ENCODE data around the gene MACF1.

The MACF1 gene

DNA sequence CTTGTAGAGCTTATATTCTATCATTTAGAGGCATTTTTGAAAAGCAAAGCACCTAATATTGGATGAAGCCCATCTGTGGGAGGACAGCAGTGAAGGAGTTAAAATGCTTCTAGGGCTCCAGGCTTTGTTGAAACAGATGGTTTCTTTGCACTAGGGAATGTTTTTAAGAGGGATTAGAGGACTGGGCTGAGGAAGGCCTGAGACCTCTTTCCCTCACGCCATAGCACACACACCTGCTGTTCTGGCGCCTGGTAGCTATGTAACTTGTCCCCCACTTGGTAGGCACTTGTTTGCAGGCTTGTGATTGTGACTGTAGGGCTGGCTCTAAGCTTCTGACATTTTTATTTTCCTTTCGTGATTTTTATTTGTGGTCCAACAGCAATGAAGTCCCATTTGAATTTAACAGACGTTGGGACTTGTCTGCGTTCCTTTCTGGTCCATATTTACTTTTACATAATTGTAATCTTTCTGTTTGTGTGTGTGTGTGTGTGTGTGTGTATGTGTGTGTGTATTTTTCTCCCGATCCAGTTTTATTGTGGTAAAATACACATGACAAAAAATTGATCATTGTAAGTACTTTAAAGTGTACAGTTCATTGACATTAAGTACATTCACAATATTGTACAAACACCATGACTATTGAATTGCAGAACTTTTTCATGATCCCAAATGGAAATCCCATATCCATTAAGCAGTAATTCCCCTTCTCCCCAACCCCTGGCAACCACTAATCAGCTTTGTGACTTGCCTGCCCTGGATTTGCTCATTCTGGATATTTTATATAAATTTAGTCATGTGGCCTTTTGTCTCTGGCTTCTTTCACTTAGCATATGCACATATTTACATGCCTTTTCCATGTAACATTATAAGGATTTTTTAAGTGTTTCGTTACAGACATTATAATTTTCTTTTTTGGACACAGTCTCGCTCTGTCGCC lies 33.5 kb upstream of the MACF1 start:
- DNase-seq: no peak
- no peak for TF ChIP-seq GATA1 (IDR thresholded peaks at IDR 0.05; ENCODE audit: low read depth, low read length)

DNA sequence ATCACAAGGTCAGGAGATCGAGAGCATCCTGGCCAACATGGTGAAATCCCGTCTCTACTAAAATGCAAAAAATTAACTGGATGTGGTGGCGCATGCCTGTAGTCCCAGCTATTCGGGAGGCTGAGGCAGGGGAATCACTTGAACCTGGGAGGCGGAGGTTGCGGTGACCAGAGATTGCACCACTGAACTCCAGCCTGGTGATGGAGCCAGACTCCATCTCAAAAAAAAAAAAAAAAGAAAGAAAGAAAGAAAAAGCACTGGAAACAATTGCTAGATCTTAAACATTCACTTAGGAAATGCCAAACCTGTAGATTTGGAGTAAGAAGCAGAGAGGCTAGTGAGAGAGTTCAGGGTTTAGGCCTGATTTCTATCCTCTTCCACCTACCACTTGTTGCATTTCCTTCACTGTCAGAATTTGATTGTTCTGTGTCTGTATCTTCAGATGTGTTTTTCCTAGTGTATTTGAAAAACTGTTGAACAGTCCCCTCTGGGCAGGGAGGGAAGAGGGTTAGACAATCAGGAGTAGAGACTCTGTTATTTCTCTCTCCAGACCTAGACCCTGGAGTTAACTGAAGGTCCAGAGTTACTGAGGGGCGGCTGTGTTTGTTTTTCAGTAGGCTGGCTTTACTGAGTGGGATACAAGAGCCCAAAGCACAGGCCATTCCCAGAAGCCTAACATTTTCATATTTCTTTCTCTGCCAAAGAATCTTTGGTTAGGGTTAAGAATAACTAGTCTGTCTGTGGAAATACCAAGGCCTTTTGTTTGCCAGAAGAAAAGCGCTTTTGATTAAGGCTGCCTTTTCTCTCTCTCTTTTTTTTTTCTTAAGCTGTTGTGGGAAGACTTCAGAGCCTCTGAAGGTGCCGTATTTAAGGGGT lies 31.1 kb upstream of the MACF1 start:
- no peak for TF ChIP-seq POLR2A (IDR thresholded peaks at IDR 0.05; ENCODE audit: low read length)
- no peak for TF ChIP-seq GATA1 (IDR thresholded peaks at IDR 0.05; ENCODE audit: low read depth, low read length)
- no peak for DNase-seq

DNA sequence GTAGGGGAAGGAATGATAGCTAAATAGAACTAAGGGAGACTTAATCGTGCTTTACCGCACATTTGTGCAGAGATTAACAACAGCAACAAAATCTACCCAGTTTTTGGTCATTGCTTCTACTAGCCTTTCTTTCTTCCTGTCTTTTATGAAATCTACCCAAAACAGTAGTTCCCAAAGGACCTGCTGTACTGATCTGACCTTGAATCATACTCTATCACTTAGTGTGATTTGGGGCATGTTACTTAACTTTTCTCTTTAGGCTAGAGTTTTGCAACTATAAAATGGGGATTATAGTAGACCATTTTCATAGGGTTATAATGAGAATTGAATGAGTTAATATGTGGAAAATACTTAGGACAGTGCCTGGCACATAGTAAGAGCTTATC lies 30.5 kb upstream of the MACF1 start:
- TF ChIP-seq POLR2A (IDR thresholded peaks at IDR 0.05; ENCODE audit: low read length) (no peak), GATA1 (IDR thresholded peaks at IDR 0.05; ENCODE audit: low read depth, low read length) (no peak)
- no peak for DNase-seq

DNA sequence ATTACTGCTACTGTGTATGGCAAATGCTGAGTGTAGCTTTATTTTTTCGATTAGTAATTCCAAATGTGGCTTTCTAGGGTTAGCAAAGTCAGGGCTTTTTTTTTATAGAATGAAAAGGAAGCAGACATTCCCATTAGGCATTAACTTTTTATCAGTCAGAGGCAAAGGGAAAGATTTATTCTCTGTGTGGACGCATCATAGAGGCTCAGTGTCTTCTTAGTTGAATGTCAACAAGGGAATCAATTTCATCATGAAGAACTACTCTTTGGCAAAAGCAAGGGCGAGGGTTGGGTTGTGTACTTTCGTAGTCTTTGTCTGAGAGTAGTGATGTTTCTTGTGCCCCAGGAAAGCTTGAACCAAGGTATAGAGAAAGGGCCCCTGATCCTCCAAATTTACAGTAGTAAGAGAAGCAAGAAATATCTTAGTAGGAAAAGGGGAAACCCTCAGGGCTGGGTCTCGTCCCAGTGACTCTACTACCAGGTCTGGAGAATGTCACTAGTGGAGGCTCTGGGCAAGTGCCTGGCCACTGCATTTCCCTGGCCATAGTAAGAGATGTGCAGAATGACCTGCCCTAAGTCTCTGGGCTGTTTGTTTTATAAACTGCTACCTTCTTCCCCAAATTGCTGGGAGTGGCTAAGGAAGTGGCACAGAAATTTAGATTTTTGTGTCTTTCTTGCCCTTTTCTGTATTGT lies 30.0 kb upstream of the MACF1 start:
- TF ChIP-seq POLR2A (IDR thresholded peaks at IDR 0.05; ENCODE audit: low read length) (no peak), GATA1 (IDR thresholded peaks at IDR 0.05; ENCODE audit: low read depth, low read length) (no peak)

DNA sequence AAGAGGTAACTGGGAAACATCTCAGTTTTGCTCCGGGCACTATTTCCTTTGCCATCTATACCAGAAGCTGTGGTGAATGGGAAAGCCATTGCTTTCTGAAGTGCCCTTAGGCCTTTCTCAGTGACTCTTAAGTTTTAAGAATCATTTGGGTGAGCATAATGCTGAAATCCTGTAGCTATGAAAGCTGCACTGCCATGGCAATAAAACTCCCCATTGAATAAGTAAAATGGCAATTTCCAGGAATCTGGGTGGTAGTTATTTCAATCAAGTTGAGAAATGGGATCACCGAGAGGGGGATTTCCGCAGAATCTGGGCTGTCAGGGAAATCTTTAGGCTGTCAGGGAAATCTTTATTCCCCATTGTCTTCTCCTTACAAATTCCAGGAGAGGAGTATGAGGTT lies 26.8 kb upstream of the MACF1 start:
- no peak for TF ChIP-seq POLR2A (IDR thresholded peaks at IDR 0.05; ENCODE audit: low read length)
- TF ChIP-seq GATA1 (IDR thresholded peaks at IDR 0.05; ENCODE audit: low read depth, low read length): no peak
- no peak for DNase-seq

More for the DNA sequence above, 30.0 kb upstream of the MACF1 start:
- DNase-seq: no peak

DNA sequence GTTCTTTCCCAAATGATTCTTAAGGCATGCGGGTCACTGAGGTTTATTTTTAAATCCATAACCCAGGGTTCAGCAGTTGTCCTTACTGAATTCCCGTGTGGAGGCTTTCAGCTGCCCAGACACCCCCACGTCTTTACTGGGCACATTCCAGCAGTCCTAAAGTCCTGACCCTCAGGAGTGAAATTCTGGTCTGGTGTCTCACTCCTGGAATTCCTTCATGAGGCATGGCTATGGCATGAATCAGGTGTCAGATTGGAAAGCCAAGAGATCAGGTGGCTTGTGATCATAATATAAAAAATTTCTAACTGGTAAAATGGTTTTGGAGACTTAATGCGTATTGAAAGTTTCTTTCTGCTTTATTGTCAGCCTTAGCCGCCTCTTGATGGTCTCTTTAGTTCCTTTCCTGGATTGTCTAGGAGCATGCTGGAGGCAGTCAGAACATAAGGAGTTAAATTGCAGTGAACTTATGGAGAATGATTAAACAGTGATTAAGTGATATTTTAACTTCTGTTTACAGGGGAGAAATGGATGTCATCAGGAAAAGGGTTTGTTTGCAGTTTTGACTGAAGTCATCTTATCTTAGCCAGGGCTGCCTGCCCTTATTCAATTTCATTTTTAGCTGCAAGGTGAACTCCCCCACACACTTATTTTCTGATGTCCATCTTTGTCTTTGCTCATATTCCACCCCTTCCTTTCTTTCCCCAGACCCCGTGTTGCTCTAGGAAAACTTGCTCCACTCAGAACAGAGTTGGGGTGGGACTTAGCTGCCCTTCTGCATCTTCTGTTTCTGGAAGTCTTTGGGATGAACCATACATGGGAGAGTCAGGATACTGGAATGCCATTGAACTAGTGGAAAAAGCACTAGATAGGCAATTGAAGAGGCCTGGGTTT lies 25.7 kb upstream of the MACF1 start:
- TF ChIP-seq GATA1 (IDR thresholded peaks at IDR 0.05; ENCODE audit: low read depth, low read length) (no peak), POLR2A (IDR thresholded peaks at IDR 0.05; ENCODE audit: low read length) (no peak)

DNA sequence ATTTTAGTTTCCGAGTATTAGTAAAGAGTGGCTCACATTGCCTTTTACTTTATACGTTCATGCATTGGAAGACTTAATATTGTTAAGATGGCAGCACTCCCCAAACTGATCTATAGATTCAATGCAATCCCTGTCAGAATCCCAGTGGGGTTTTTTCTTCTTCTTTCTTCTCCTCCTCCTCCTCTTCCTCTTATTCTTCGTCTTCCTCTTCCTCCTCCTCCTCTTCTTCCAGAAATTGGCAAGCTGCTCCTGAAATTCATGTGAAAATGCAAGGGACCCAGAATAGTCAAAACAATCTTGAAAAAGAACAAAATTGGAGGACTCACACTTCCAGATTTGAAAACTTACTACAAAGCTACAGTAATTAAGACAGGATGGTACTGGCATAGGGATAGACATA lies 23.2 kb upstream of the MACF1 start:
- TF ChIP-seq GATA1 (IDR thresholded peaks at IDR 0.05; ENCODE audit: low read depth, low read length) (no peak), POLR2A (IDR thresholded peaks at IDR 0.05; ENCODE audit: low read length) (no peak)

More for the DNA sequence above, 25.7 kb upstream of the MACF1 start:
- DNase-seq: no peak

DNA sequence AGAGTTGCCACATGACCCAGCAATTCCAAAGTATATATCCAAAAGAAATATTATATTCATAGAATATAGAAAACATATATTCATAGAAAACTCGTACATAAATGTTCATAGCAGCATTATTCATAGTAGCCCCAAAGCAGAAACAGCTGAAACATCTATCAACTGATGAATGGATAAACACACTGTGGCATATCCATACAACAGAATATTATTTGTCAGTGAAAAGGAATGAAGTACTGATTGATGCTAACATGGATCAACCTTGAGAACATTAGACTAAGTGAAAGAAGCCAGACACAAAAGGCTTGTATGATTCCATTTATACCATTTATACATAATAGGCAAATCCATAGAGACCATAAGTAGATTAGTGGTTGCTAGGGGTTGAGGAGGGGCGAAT lies 21.7 kb upstream of the MACF1 start:
- no peak for TF ChIP-seq GATA1 (IDR thresholded peaks at IDR 0.05; ENCODE audit: low read depth, low read length)
- no peak for DNase-seq

More for the DNA sequence above, 23.2 kb upstream of the MACF1 start:
- DNase-seq: no peak

DNA sequence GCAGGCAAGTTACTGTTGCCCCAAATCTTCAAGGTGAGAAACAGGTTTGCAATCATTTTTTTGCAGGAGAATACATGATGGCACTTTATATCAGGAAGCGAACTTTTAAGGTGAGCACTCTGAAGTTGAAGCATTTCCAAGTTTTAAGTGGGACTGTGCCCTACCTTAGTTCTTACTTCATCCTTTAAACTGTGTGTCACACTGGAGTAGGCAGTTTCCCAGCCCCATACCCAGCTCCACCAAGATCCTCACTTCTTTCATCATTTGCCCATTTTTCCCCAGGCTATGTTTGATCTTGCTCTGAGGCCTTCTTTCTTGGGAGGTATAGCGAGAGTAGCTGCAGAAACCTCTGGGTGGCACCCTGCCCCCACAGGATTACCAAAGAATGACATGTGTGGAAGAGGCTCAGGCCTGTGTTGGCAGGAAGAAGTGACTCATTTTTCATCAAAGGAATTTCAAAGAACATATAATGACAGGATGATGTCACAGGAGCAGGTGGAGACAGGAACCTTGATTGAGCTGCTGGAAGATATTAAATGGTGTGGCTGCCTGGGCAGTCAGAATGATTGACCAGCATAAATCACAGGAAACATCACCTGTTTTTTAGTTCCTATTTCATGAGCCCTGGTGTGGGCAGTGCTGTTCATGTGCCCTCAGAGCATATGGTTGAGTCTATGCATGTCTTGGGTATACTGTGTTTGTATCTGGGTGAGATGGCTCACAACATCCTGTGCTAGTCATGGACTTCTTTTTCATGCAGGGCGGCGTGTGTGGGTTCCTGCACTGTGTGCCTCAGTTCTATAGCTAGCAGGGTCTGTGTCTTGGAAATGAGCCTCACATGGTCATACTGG lies 20.8 kb upstream of the MACF1 start:
- DNase-seq: peak; percentile 47 to 59
- TF ChIP-seq GATA1 (IDR thresholded peaks at IDR 0.05; ENCODE audit: low read depth, low read length): no peak
- no peak for TF ChIP-seq POLR2A (IDR thresholded peaks at IDR 0.05; ENCODE audit: low read length)

DNA sequence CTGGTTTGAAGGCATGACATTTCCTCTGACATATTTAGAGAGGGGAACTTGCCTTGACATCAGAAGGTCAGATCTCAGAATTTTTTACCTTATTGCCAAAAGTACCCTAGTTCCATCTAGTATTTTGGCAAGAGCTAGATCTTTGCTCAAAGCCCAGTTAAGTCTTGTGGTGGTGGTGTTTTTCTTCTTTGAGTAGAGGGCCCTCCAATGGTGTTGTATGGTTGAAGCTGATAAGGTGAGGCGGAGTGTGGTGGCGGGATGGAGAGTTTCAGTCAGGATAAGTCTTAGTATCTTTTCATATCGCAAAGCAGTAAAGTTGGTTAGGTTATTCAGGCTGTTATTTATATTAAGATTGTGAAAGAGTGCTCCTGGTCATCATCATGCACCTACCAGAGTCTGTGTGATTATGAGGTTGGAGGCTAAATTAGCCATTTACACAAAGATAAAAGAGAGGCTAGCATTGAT lies 20.1 kb upstream of the MACF1 start:
- DNase-seq: peak; percentile 59 to 81
- no peak for TF ChIP-seq GATA1 (IDR thresholded peaks at IDR 0.05; ENCODE audit: low read depth, low read length)
- no peak for TF ChIP-seq POLR2A (IDR thresholded peaks at IDR 0.05; ENCODE audit: low read length)

DNA sequence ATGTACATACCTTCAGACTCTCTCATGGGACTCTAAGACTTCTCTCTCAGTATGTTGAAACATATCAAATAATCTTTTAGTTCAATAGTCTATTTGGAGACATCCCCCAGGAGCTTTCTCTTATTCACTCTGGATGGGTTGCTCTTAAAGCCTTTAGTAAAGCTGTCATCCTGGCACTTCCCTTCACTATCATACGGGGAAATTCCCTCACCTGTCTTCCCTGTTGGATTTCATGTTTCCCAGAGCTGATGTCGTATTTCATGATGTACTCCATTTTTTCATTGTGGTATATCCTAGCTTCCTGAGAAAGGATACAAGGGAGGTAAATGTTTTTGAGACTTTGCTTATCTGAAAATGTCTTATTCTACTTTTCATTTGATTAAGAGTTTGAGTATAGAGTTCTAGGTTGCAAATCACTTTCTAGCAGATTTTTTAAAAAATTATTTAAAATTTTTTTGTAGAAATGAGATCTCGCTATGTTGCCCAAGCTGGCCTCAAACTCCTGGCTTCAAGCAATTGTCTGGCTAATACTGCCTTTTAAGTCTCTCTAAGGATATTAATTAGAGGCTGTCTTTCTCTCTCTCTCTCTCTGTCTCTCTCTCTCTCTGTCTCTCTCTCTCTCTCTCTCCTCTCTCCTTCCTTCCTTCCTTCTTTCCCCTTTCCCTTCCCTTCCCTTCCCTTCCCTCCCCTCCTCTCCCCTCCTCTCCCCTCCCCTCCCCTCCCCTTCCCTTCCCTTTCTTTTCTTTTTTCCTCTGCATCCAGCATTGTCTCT lies 17.0 kb upstream of the MACF1 start:
- TF ChIP-seq POLR2A (IDR thresholded peaks at IDR 0.05; ENCODE audit: low read length) (no peak), GATA1 (IDR thresholded peaks at IDR 0.05; ENCODE audit: low read depth, low read length) (no peak)
- no peak for DNase-seq
